HepG2 (cell line): ENCODE measurements around the gene SRBD1. TPM values are rescaled to one million over a fixed set of nuclear protein-coding genes. Genes with fewer than 3 reads are reported as not detected.

Experiments
- ARID2 ChIP-seq: sonication (generic); formaldehyde crosslinking; IDR thresholded peaks from 2 replicates; pipeline ENCODE4 v1.8.1; 2022; ENCODE audit warnings: mild to moderate bottlenecking, missing genetic modification reagents, borderline replicate concordance
- CREB1 ChIP-seq, 2 experiments: fragments of 450-650 bp in 1 of 2; IDR thresholded peaks; 2 replicates each; pipeline ENCODE4 v1.6.1; 2016 to 2017; ENCODE audit warnings: control low read depth in 1 of 2, mild to moderate bottlenecking in 1 of 2, missing compliant biosample characterization in 1 of 2, missing genetic modification characterization in 1 of 2
- CSRNP1 ChIP-seq: sonication (generic); formaldehyde crosslinking; IDR thresholded peaks from 2 replicates; pipeline ENCODE4 v1.8.1; 2023; ENCODE audit warnings: mild to moderate bottlenecking, missing genetic modification reagents
- CTCF ChIP-seq: sonication (generic); formaldehyde crosslinking; IDR thresholded peaks from 2 replicates; pipeline ENCODE4 v1.5.0; 2020; ENCODE audit warnings: mild to moderate bottlenecking, missing genetic modification reagents, moderate library complexity
- ETV6 ChIP-seq: sonication (generic); formaldehyde crosslinking; conservative IDR thresholded peaks from 2 replicates; pipeline ENCODE4 v1.4.0; 2020; ENCODE audit warnings: missing genetic modification reagents
- FOXA3 ChIP-seq: IDR thresholded peaks from 2 replicates; pipeline ENCODE4 v1.6.1; 2016; ENCODE audit warnings: missing genetic modification reagents, missing compliant biosample characterization
- FOXP4 ChIP-seq: sonication (generic); formaldehyde crosslinking; IDR thresholded peaks from 2 replicates; pipeline ENCODE4 v1.4.0; 2020; ENCODE audit warnings: missing genetic modification reagents
- GATAD2A ChIP-seq: IDR thresholded peaks from 2 replicates; pipeline ENCODE4 v1.6.1; 2016
- KDM4B ChIP-seq: sonication (generic); formaldehyde crosslinking; IDR thresholded peaks from 2 replicates; pipeline ENCODE4 v1.4.0; 2020; ENCODE audit warnings: missing genetic modification reagents
- KMT2B ChIP-seq: IDR thresholded peaks from 2 replicates; pipeline ENCODE4 v1.6.1; 2016; ENCODE audit warnings: missing genetic modification reagents, missing compliant biosample characterization
- PRDM4 ChIP-seq: sonication (generic); formaldehyde crosslinking; IDR thresholded peaks from 2 replicates; pipeline ENCODE4 v1.9.0; 2021; ENCODE audit warnings: missing genetic modification reagents, borderline replicate concordance
- RCOR2 ChIP-seq: IDR thresholded peaks from 2 replicates; pipeline ENCODE4 v1.6.1; 2016; ENCODE audit warnings: missing biosample characterization, missing genetic modification reagents
- TSC22D2 ChIP-seq: sonication (generic); formaldehyde crosslinking; IDR thresholded peaks from 2 replicates; pipeline ENCODE4 v1.5.1; 2020; ENCODE audit warnings: missing genetic modification reagents, mild to moderate bottlenecking, borderline replicate concordance
- ZBTB38 ChIP-seq: sonication (generic); formaldehyde crosslinking; IDR thresholded peaks from 2 replicates; pipeline ENCODE4 v1.5.1; 2020; ENCODE audit warnings: mild to moderate bottlenecking, missing genetic modification reagents
- ZMYM4 ChIP-seq: sonication (generic); formaldehyde crosslinking; IDR thresholded peaks from 2 replicates; pipeline ENCODE4 v1.8.1; 2023; ENCODE audit warnings: mild to moderate bottlenecking, missing genetic modification reagents
- ZNF121 ChIP-seq: sonication (generic); formaldehyde crosslinking; IDR thresholded peaks from 2 replicates; pipeline ENCODE4 v1.5.0; 2020; ENCODE audit warnings: mild to moderate bottlenecking, missing genetic modification reagents
- ZNF234 ChIP-seq: sonication (generic); formaldehyde crosslinking; conservative IDR thresholded peaks from 2 replicates; pipeline ENCODE4 v1.5.1; 2020; ENCODE audit warnings: mild to moderate bottlenecking, missing genetic modification reagents
- ZNF564 ChIP-seq: sonication (generic); formaldehyde crosslinking; IDR thresholded peaks from 2 replicates; pipeline ENCODE4 v1.8.1; 2023; ENCODE audit warnings: mild to moderate bottlenecking, missing genetic modification reagents
- ZNF773 ChIP-seq: sonication (generic); formaldehyde crosslinking; IDR thresholded peaks from 2 replicates; pipeline ENCODE4 v1.4.0; 2020; ENCODE audit warnings: missing genetic modification reagents, borderline replicate concordance
- ZNF83 ChIP-seq: sonication (generic); formaldehyde crosslinking; IDR thresholded peaks from 2 replicates; pipeline ENCODE4 v1.4.0; 2020; ENCODE audit warnings: missing genetic modification reagents, mild to moderate bottlenecking, borderline replicate concordance
- ZSCAN30 ChIP-seq: sonication (generic); formaldehyde crosslinking; IDR thresholded peaks from 2 replicates; pipeline ENCODE4 v1.5.0; 2020; ENCODE audit warnings: mild to moderate bottlenecking, missing genetic modification reagents
- polyA plus RNA-seq, 8 experiments: library from polyadenylated mRNA; depleted of rRNA in 3 of 8; stranded (reverse) in 7 of 8; unstranded in 1 of 8; fragments of >200 nt; fragmentation: Illumina TruSeq in 4 of 8; extraction: Trizol in 4 of 8; gene quantifications; 2 replicates each; pipeline versions ENCODE4 v1.2.1 to v1.2.3, GENCODE V29; 2011 to 2016; ENCODE audit warnings: low read depth in 4 of 8, missing spikeins in 1 of 8, mixed read lengths in 1 of 8; ENCODE audit not compliant: insufficient read depth in 1 of 8
- total RNA-seq, 5 experiments: library from RNA; depleted of rRNA; stranded (reverse); fragments of >200 nt; fragmentation: Illumina TruSeq; extraction: Trizol; gene quantifications; 2 replicates each; pipeline ENCODE4 v1.2.3, GENCODE V29; 2016; ENCODE audit warnings: low read depth in 1 of 5
- TF ChIP-seq, protein P1 (sequence below): IDR thresholded peaks from 2 replicates; pipeline ENCODE4 v1.6.1; 2012; ENCODE audit warnings: inconsistent platforms
- TF ChIP-seq, protein P2 (sequence below): sonication (generic); formaldehyde crosslinking; IDR thresholded peaks from 2 replicates; pipeline ENCODE4 v1.4.0; 2020; ENCODE audit warnings: missing genetic modification reagents, mild to moderate bottlenecking, borderline replicate concordance

Gene SRBD1
- total and polyA plus RNA-seq, 2 of the 13 experiments (the other 11 are each of a cell fraction or from before 2014, with no cell fraction given), result 3.2 to 23.9 TPM

DNA sequence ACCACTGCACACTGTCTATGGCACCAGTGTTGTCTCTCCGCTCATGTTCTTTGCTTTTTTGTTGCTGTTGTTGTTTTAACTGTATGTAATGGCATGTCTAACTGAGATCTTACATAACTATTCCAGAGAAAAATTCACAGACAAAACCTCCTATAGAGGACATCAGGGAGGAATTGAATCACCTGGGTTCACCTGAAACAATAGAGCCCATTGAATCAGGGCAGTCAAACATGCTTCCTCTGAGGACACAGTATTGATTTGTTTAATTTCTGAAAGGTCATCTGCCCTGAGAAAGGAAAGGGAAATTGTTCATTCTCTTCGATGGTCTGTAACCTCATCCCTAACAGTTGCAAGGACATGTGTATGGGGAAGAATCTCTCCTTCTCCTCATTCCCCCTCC lies 237.5 kb downstream of the SRBD1 start (continued):
- no peak for TF ChIP-seq PRDM4
- TF ChIP-seq, protein P1, sequence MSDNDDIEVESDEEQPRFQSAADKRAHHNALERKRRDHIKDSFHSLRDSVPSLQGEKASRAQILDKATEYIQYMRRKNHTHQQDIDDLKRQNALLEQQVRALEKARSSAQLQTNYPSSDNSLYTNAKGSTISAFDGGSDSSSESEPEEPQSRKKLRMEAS, result peak; percentile 47; the same call in 1 of the 2 replicates
- TF ChIP-seq ARID2 (CRISPR knock-in tag), result peak; percentile 45; the same call in 1 of the 2 replicates
- no peak for TF ChIP-seq ZNF773 (CRISPR knock-in tag)
- TF ChIP-seq CTCF (CRISPR knock-in tag), result no peak
- peak; percentile 75 for TF ChIP-seq ZMYM4 (CRISPR knock-in tag)
- TF ChIP-seq KDM4B (CRISPR knock-in tag), result no peak
- TF ChIP-seq ZBTB38, result no peak
- peak; percentile 90 for TF ChIP-seq FOXA3 (CRISPR knock-in tag)
- no peak for TF ChIP-seq ZNF121 (CRISPR knock-in tag)
- TF ChIP-seq RCOR2 (CRISPR knock-in tag), result peak; percentile 95
- TF ChIP-seq, protein P2, sequence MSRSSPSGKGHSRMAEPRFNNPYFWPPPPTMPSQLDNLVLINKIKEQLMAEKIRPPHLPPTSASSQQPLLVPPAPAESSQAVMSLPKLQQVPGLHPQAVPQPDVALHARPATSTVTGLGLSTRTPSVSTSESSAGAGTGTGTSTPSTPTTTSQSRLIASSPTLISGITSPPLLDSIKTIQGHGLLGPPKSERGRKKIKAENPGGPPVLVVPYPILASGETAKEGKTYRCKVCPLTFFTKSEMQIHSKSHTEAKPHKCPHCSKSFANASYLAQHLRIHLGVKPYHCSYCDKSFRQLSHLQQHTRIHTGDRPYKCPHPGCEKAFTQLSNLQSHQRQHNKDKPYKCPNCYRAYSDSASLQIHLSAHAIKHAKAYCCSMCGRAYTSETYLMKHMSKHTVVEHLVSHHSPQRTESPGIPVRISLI (CRISPR knock-in tag), result no peak
- no peak for TF ChIP-seq ZSCAN30
- peak; percentile 99 for TF ChIP-seq GATAD2A (CRISPR knock-in tag)
- no peak for TF ChIP-seq TSC22D2 (CRISPR knock-in tag)
- TF ChIP-seq ETV6, result no peak
- no peak for TF ChIP-seq CSRNP1 (CRISPR knock-in tag)
- TF ChIP-seq ZNF83 (CRISPR knock-in tag), result no peak
- TF ChIP-seq ZNF564 (CRISPR knock-in tag), result no peak
- peak; percentile 93 for TF ChIP-seq FOXP4 (CRISPR knock-in tag)
- TF ChIP-seq ZNF234 (CRISPR knock-in tag), result no peak
- TF ChIP-seq KMT2B, result no peak
- TF ChIP-seq CREB1 (IDR thresholded peaks at IDR 0.05), result no peak
- TF ChIP-seq CREB1 (CRISPR knock-in tag; IDR thresholded peaks at IDR 0.05), result peak; percentile 72
